Duodenal mucosa (tissue), 2 donors: ENCODE measurements around the gene CD164L2.

ENCODE experiments used
- H3K27ac ChIP-seq: one replicate; pipeline ENCODE4 v1.7.0; 2013; ENCODE audit warnings: low read depth, low read length
- H3K27me3 ChIP-seq, 2 donors: one replicate each; pipeline ENCODE4 v1.7.0; 2013; ENCODE audit warnings: low read length in 2 of 2, control low read depth in 1 of 2; ENCODE audit not compliant: insufficient read depth in 2 of 2, control insufficient read depth in 1 of 2
- H3K36me3 ChIP-seq, 2 donors: one replicate each; pipeline ENCODE4 v1.7.0; 2013; ENCODE audit warnings: low read length in 2 of 2, control low read depth in 1 of 2; ENCODE audit not compliant: insufficient read depth in 2 of 2, control insufficient read depth in 1 of 2
- H3K4me1 ChIP-seq, 2 donors: one replicate each; pipeline ENCODE4 v1.7.0; 2013; ENCODE audit warnings: low read length in 2 of 2, control low read depth in 1 of 2; ENCODE audit not compliant: insufficient read depth in 2 of 2, control insufficient read depth in 1 of 2
- H3K4me3 ChIP-seq, 2 donors: one replicate each; pipeline ENCODE4 v1.7.0; 2013; ENCODE audit warnings: low read length in 2 of 2, low read depth in 1 of 2
- H3K9ac ChIP-seq, 2 donors: one replicate each; pipeline ENCODE4 v1.7.0; 2013; ENCODE audit warnings: low read length in 2 of 2, low read depth in 1 of 2
- H3K9me3 ChIP-seq, 2 donors: one replicate each; pipeline ENCODE4 v1.7.0; 2013; ENCODE audit warnings: low read length in 2 of 2, control low read depth in 1 of 2; ENCODE audit not compliant: control insufficient read depth in 1 of 2

Gene CD164L2

GRCh38 chr1:27348861-27349783 lies 34.0 kb downstream of the CD164L2 start:
- Histone ChIP-seq H3K9ac (peak overlapping the region in 1 of 2 donors; percentile 64), H3K27ac (no peak overlapping the region)

DNA sequence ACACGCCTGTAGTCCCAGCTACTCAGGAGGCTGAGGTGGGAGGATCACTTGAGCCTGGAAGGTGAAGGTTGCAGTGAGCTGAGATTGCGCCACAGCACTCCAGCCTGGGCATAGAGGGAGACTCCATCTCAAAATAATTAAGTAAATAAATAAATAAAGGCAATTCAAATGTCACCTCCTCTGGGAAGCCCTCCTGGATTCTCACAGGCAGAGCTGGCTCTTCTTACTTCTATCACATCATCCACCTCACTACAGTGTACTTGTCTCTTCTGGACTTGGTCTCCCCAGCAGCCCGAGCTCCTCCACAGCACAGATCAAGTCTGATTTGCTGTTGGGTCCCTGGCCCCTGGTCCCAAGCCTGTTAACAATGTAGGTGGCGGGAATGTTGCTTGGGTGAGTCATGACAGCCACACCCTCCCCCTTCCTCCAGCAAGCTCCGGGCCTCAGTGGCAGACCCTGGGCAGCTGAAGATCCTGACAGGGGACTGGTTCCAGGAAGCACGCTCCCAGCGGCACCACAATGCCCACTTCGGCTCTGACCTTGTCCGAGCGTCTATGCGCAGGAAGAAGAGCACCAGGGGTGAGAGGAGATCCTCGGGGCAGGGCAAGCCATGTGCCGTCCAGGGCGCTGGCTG lies 36.0 kb downstream of the CD164L2 start:
- Histone ChIP-seq H3K27ac (no peak overlapping the region), H3K27me3 (peaks cover 0 to 4% of the 10 kb centered on the region in 2 donors), H3K36me3 (no peaks in the 10 kb centered on the region), H3K9ac (no peak overlapping the region), H3K4me3 (no peak overlapping the region), H3K9me3 (no peaks in the 10 kb centered on the region), H3K4me1 (peaks cover 26 to 39% of the 10 kb centered on the region in 2 donors)

More at GRCh38 chr1:27348861-27349783, 34.0 kb downstream of the CD164L2 start:
- H3K36me3 ChIP-seq: peaks cover 0 to 2% of the 10 kb centered on the region in 2 donors
- peak overlapping the region; percentile 54 to 60 for H3K4me3 ChIP-seq
- H3K9me3 ChIP-seq: no peaks in the 10 kb centered on the region
- H3K27me3 ChIP-seq: peaks cover 0 to 4% of the 10 kb centered on the region in 2 donors
- peaks cover 18 to 25% of the 10 kb centered on the region in 2 donors for H3K4me1 ChIP-seq

GRCh38 chr1:27346357-27346756 lies 36.8 kb downstream of the CD164L2 start:
- Histone ChIP-seq H3K9ac (no peak overlapping the region), H3K36me3 (no peaks in the 10 kb centered on the region), H3K4me1 (peaks cover 33 to 42% of the 10 kb centered on the region in 2 donors)

GRCh38 chr1:27345272-27345671 lies 37.9 kb downstream of the CD164L2 start:
- peaks cover 30 to 34% of the 10 kb centered on the region in 2 donors for H3K4me1 ChIP-seq

More at GRCh38 chr1:27346357-27346756, 36.8 kb downstream of the CD164L2 start:
- no peaks in the 10 kb centered on the region for H3K9me3 ChIP-seq
- H3K4me3 ChIP-seq: no peak overlapping the region
- H3K27ac ChIP-seq: no peak overlapping the region
- H3K27me3 ChIP-seq: peaks cover 0 to 4% of the 10 kb centered on the region in 2 donors

DNA sequence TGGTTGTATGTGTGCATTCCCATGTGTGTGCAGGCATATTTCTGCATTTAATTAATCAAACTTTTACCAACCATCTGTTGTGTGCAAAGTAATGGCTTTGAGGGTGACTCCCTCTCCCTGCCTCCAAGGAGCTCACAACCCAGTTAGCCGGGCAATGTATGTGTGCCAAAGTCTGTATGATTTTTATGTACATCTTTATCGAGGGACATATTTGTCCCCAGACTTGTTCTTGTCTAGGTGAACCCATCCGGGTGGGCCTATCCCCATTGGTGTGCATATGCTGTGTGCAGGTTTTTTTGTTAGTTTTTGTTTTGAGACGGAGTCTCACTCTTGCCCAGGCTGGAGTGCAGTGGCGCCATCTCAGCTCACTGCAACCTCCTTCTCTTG lies 39.5 kb downstream of the CD164L2 start:
- H3K4me3 ChIP-seq: peak overlapping the region; percentile 83 to 86
- H3K27ac ChIP-seq: no peak overlapping the region
- H3K4me1 ChIP-seq: peaks cover 21 to 23% of the 10 kb centered on the region in 2 donors
- no peaks in the 10 kb centered on the region for H3K9me3 ChIP-seq
- H3K27me3 ChIP-seq: no peaks in the 10 kb centered on the region
- peak overlapping the region in 1 of 2 donors; percentile 57 for H3K9ac ChIP-seq
- H3K36me3 ChIP-seq: no peaks in the 10 kb centered on the region

More at GRCh38 chr1:27345272-27345671, 37.9 kb downstream of the CD164L2 start:
- Histone ChIP-seq H3K4me3 (no peak overlapping the region), H3K9ac (no peak overlapping the region), H3K36me3 (no peaks in the 10 kb centered on the region), H3K27me3 (peaks cover 0 to 1% of the 10 kb centered on the region in 2 donors), H3K27ac (no peak overlapping the region), H3K9me3 (no peaks in the 10 kb centered on the region)

DNA sequence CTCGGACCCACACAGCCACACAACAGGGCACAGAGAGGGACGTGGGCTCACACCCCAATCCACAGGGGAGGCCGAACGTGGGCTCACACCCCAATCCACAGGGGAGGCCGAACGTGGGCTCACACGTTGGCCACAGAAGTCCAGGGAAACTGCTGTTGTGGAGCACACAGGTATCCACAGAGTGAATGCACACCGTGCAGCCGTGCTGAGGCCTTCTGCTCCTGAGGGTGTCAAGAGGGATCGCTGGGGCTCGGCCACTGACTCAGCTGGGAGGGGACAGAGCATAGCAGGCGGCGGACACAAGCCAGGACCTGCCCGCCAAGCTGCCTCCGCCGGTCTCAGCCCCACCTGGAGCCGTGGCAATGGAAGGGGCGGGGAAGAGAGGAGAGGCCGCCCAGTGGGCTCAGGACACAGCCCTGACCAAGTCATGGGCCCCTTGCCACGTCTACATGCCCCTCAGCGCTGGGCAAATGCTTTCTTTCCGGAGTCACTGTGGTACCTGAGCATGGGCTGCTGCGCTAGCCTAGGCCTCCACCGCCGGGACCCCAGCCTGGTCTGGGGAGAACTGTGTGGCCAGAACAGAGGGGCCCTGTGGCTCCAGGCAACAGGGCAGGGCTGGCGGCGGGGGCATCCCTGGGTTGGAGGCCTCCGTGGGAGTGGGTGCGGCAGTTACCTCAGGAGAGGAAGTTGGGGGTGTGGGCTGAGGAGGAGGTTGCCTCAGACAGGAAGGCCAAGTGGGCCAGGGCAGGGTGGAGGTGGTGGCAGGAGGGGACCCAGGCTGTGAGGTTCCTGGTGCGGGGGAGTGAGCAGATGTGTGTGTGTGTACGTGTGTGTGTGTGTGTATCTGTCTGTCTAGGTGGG lies 40.1 kb downstream of the CD164L2 start:
- Histone ChIP-seq H3K4me3 (peak overlapping the region; percentile 83 to 86), H3K36me3 (no peaks in the 10 kb centered on the region), H3K4me1 (peaks cover 20 to 23% of the 10 kb centered on the region in 2 donors), H3K9me3 (no peaks in the 10 kb centered on the region), H3K27me3 (no peaks in the 10 kb centered on the region), H3K27ac (peak overlapping the region; percentile 69), H3K9ac (peak overlapping the region; percentile 57 to 80)

DNA sequence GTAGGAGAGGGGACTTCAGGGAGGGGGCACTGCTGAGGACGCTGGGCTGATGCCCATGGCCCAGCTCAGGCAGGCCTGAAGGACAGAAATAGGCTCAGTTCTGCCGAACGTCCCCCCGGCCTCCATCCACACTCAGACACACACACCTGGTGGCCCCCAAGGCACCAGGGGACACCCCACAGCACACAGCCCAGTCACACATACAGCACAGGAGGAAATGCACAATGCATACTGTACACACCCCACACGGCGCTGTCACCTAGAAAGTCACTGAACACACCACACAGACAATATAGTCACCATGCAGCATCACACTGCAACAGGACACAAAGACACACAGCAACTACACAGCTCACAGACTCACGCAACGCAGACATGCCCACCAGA lies 40.7 kb downstream of the CD164L2 start:
- Histone ChIP-seq H3K36me3 (no peaks in the 10 kb centered on the region), H3K4me1 (peaks cover 20 to 23% of the 10 kb centered on the region in 2 donors), H3K27me3 (no peaks in the 10 kb centered on the region), H3K9ac (peak overlapping the region; percentile 57 to 80), H3K4me3 (peak overlapping the region; percentile 83 to 86), H3K27ac (peak overlapping the region; percentile 11), H3K9me3 (no peaks in the 10 kb centered on the region)

GRCh38 chr1:27341525-27342252 lies 41.4 kb downstream of the CD164L2 start, which contains the start of gene SYTL1:
TSS of gene SYTL1 (plus strand) at chr1:27342022. CDS start at chr1:27345335, 3,313 bp downstream.
- H3K36me3 ChIP-seq: no peaks in the 10 kb centered on the region
- H3K9ac ChIP-seq: peak within 1 kb of the TSS; percentile 57 to 80
- no peaks in the 10 kb centered on the region for H3K9me3 ChIP-seq
- H3K27me3 ChIP-seq: no peaks in the 10 kb centered on the region
- peak within 1 kb of the TSS; percentile 83 to 86 for H3K4me3 ChIP-seq
- H3K4me1 ChIP-seq: peaks cover 20 to 23% of the 10 kb centered on the region in 2 donors
- peak within 1 kb of the TSS; percentile 11 for H3K27ac ChIP-seq

DNA sequence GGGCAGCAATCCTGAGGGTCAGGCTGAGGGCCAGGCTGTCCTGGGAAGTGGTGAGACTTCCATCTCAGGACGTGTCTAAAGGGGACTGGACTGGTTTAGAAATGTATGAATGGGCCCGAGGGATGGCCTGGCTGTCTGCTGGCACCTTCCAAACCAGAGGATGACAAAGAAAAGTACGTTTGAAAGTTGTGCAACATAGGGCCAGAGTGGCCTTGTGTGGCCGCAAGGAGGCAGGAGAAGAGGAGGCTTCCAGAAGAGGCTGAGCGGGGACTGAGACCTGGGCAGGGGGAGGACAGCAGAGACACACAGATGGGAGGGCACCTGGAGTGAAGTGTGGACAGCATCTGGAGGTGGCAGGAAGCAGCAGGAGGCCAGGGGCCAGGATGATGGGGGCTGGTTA lies 43.9 kb downstream of the CD164L2 start:
- no peak overlapping the region for H3K9ac ChIP-seq
- H3K27ac ChIP-seq: no peak overlapping the region

More for the DNA sequence above, 43.9 kb downstream of the CD164L2 start:
- Histone ChIP-seq H3K9me3 (no peaks in the 10 kb centered on the region), H3K4me3 (no peak overlapping the region), H3K4me1 (peaks cover 20 to 23% of the 10 kb centered on the region in 2 donors), H3K27me3 (no peaks in the 10 kb centered on the region), H3K36me3 (peaks cover 2 to 19% of the 10 kb centered on the region in 2 donors)
